Type B pancreatic cell (in vitro differentiated cells): ENCODE results near the gene HOXC10. TPM values are rescaled to one million over a fixed set of nuclear protein-coding genes. Genes with fewer than 3 reads are reported as not detected.

Source experiments
- DNase-seq: peaks from one replicate; pipeline ENCODE4 v3.0.0; 2021; ENCODE audit warnings: mixed read lengths; ENCODE audit not compliant: unreplicated experiment; ENCODE audit errors: extremely low spot score
- H3K27ac Mint-ChIP-seq: 2 replicates; pipeline ENCODE4 v1.8.0; 2021; ENCODE audit warnings: mild to moderate bottlenecking, mixed read lengths
- H3K27me3 Mint-ChIP-seq: 2 replicates; pipeline ENCODE4 v1.8.0; 2021; ENCODE audit warnings: mixed read lengths
- H3K36me3 Mint-ChIP-seq: 2 replicates; pipeline ENCODE4 v1.8.0; 2021; ENCODE audit warnings: mixed read lengths
- H3K4me1 Mint-ChIP-seq: one replicate; pipeline ENCODE4 v1.8.0; 2021; ENCODE audit warnings: mixed read lengths; ENCODE audit not compliant: unreplicated experiment
- H3K4me3 Mint-ChIP-seq: 2 replicates; pipeline ENCODE4 v1.8.0; 2021; ENCODE audit warnings: mild to moderate bottlenecking, mixed read lengths
- H3K9me3 Mint-ChIP-seq: 2 replicates; pipeline ENCODE4 v1.8.0; 2021; ENCODE audit warnings: mixed read lengths
- long read RNA-seq: library from polyadenylated mRNA; unstranded; transcript quantifications from one replicate; pipeline ENCODE4 v2.0.0, GENCODE V29; 2020
- total RNA-seq: library from RNA; stranded (reverse); gene quantifications from 2 replicates; pipeline ENCODE4 v1.2.1, GENCODE V29; 2021; ENCODE audit warnings: low replicate concordance
- TF ChIP-seq, protein P1 (sequence below): fragments of 200-600 bp; sonication (generic); conservative IDR thresholded peaks from 2 replicates; pipeline ENCODE4 v1.5.0; 2021; ENCODE audit warnings: antibody characterized with exemption, mild to moderate bottlenecking

HOXC10 gene
- not detected in 2 replicates for total RNA-seq
- long read RNA-seq, result 0 reads

DNA sequence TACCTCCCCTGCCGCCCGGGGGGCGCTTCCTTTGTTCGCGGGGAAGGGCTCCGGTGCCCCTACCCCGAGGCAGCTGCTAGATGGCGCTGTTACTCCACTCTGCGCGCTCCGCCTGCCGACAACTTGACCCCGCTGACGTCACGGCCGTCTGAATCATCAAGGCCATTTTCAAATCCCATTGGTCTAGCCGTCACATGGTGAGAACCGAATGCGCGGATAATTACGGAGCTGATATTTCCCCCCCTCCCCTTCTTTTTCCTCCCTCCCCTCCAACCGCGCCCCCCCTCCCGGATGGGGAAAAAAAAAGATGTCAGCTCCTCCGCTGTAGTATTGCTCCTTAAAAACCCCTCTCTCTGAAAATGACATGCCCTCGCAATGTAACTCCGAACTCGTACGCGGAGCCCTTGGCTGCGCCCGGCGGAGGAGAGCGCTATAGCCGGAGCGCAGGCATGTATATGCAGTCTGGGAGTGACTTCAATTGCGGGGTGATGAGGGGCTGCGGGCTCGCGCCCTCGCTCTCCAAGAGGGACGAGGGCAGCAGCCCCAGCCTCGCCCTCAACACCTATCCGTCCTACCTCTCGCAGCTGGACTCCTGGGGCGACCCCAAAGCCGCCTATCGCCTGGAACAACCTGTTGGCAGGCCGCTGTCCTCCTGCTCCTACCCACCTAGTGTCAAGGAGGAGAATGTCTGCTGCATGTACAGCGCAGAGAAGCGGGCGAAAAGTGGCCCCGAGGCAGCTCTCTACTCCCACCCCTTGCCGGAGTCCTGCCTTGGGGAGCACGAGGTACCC lies at the start of gene HOXC10:
HOXC10 (plus strand) TSS at position 246 of the 791 bp plus-strand sequence; CDS start at position 360, 114 bp downstream.
- H3K27me3 Mint-ChIP-seq, result peaks cover 98% of the 10 kb centered on the region

DNA sequence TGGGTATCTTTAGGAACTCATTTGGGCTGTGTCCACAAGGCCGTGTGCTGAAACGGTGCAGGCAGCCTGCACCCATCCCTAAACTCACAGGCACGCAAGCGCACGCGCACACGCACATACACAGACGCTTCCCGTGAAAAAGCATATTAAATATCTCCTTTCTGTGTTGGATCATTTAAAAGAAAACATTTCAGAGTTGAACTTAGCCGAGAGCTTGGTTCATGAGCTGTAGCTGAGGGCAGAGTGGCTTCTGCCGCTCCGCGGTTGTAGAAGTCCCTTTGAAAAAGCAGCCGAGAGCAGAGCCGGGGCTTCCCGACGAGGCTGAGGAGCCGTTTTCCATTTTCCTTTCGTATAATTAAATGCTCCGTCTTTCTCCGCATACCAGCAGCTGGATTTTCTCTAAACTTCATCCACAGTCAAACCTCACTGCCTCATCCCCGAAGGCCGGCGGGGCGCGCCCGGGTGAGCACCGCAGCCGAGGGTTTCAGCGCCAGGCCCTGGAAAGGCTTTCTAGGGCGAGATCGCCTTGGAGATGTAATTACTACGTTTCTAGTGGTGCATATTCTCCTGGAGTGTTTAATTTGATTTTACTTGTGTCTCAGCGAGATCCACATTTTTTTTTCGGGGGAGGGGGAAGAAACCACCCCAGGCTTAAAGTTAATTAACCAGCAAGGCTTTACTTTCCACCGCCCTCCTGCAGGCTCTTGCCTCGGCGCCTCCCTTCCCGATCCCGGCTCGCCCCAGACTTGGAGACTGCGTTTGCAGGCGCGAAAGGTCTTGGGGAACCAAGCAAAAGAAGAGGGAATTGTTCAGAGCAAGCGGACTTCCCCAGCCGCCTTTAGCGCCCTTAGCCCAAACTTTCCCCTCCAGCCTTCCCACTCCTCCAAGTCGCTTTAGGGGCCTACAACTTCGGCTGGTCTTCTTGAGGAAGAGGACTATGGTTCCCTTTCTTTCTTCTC lies 49.3 kb upstream of the HOXC10 start:
- H3K27me3 Mint-ChIP-seq, result peaks cover 98% of the 10 kb centered on the region
- TF ChIP-seq, protein P1, sequence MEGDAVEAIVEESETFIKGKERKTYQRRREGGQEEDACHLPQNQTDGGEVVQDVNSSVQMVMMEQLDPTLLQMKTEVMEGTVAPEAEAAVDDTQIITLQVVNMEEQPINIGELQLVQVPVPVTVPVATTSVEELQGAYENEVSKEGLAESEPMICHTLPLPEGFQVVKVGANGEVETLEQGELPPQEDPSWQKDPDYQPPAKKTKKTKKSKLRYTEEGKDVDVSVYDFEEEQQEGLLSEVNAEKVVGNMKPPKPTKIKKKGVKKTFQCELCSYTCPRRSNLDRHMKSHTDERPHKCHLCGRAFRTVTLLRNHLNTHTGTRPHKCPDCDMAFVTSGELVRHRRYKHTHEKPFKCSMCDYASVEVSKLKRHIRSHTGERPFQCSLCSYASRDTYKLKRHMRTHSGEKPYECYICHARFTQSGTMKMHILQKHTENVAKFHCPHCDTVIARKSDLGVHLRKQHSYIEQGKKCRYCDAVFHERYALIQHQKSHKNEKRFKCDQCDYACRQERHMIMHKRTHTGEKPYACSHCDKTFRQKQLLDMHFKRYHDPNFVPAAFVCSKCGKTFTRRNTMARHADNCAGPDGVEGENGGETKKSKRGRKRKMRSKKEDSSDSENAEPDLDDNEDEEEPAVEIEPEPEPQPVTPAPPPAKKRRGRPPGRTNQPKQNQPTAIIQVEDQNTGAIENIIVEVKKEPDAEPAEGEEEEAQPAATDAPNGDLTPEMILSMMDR, result no peak
- peak; percentile 64 for DNase-seq
- no peak overlapping the region for H3K27ac Mint-ChIP-seq
- H3K9me3 Mint-ChIP-seq, result no peaks in the 10 kb centered on the region
- peaks cover 8% of the 10 kb centered on the region for H3K4me1 Mint-ChIP-seq
- peaks cover 5% of the 10 kb centered on the region for H3K36me3 Mint-ChIP-seq
- peak overlapping the region; percentile 83 for H3K4me3 Mint-ChIP-seq

More for the DNA sequence above, at the start of gene HOXC10:
- Mint-ChIP-seq H3K4me3 (peak within 1 kb of the TSS; percentile 81), H3K36me3 (no peaks in the 10 kb centered on the region), H3K9me3 (no peaks in the 10 kb centered on the region), H3K27ac (peak within 1 kb of the TSS; percentile 55), H3K4me1 (peaks cover 14% of the 10 kb centered on the region)
- peak; percentile 91 for DNase-seq
- TF ChIP-seq, protein P1, result peak; percentile 79

DNA sequence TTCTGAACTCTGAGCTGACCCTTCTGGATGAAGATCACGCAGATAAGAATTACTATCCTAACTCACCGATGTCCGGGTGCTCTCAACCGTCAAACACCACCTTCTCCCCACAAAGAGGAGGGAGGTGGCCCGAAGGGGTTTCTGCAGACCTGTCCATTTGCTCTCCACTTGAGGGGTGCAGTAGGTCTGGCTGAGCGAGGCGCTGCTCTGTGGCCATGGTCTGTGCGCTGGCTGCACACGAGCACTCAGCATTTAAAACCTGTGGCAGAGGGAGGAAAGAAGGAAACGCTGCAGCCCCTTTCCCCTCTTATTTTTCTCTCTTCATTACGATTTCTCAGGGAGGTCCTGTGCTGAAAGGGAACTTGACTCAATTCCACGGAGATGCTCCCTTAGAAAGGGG lies 47.8 kb upstream of the HOXC10 start:
- DNase-seq, result peak; percentile 52
- peak overlapping the region; percentile 61 for H3K27ac Mint-ChIP-seq
- H3K4me1 Mint-ChIP-seq, result peaks cover 8% of the 10 kb centered on the region
- TF ChIP-seq, protein P1, result no peak
- peak overlapping the region; percentile 11 for H3K4me3 Mint-ChIP-seq
- peaks cover 5% of the 10 kb centered on the region for H3K36me3 Mint-ChIP-seq
- H3K27me3 Mint-ChIP-seq, result peaks cover 97% of the 10 kb centered on the region
- no peaks in the 10 kb centered on the region for H3K9me3 Mint-ChIP-seq

DNA sequence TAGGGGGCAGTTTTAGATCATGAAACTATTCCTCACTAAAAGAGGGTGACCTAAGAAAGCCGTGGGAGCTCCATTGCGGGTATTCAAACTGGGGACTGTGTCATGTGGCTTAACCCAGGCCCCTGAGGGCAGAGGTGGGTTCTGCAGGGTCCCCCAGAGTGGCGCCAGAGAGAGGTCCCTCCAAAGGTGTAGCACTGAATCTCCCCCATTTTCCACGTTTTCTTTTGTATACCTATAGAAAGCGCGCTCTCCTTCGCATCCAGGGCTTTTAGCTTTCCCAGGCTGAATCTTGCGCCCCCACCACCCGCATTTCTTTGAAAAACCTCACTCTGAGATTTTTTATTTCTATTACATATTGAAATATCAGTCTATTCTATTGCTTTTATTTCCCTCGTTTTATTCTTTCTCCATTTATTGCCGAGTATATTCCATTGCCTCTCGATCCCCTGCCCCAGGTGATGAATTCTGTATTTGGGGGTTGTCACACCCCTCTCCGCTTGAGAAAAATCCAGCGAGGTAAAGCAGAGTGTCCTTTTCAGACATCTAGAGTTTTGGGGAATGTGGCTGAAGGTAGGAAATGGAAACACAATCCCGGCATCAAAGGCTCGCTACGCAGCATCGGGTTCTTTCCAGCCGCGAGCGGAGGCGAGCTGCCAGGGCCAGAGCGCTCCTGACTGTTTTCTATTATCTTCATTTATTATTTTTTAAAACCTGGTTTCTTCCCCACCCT lies 47.2 kb upstream of the HOXC10 start:
- Mint-ChIP-seq H3K27me3 (peaks cover 97% of the 10 kb centered on the region), H3K4me1 (peaks cover 8% of the 10 kb centered on the region), H3K9me3 (no peaks in the 10 kb centered on the region), H3K4me3 (peak overlapping the region; percentile 77), H3K36me3 (peaks cover 5% of the 10 kb centered on the region), H3K27ac (no peak overlapping the region)
- no peak for DNase-seq
- TF ChIP-seq, protein P1, result no peak
